GM12878 (cell line): ENCODE results near the gene EBPL.

Source experiments
- HDAC6 ChIP-seq: fragments of 200-600 bp; sonication (generic); IDR thresholded peaks from one replicate; pipeline ENCODE4 v1.8.0; 2017; ENCODE audit warnings: antibody characterized with exemption; ENCODE audit not compliant: unreplicated experiment
- POLR2A ChIP-seq: IDR thresholded peaks from 2 replicates; pipeline ENCODE4 v1.6.1; 2011; ENCODE audit warnings: low read depth, mild to moderate bottlenecking, low read length
- ZNF24 ChIP-seq: fragments of 450-650 bp; IDR thresholded peaks from 2 replicates; pipeline ENCODE4 v1.6.1; 2017; ENCODE audit warnings: antibody characterized with exemption, mild to moderate bottlenecking
- TF ChIP-seq, protein P1 (sequence below): IDR thresholded peaks from 2 replicates; pipeline ENCODE4 v1.6.1; 2011; ENCODE audit warnings: borderline replicate concordance, low read depth, mild to moderate bottlenecking, moderate library complexity, mixed read lengths, low read length; ENCODE audit not compliant: insufficient read depth; ENCODE audit errors: extremely low read length

DNA sequence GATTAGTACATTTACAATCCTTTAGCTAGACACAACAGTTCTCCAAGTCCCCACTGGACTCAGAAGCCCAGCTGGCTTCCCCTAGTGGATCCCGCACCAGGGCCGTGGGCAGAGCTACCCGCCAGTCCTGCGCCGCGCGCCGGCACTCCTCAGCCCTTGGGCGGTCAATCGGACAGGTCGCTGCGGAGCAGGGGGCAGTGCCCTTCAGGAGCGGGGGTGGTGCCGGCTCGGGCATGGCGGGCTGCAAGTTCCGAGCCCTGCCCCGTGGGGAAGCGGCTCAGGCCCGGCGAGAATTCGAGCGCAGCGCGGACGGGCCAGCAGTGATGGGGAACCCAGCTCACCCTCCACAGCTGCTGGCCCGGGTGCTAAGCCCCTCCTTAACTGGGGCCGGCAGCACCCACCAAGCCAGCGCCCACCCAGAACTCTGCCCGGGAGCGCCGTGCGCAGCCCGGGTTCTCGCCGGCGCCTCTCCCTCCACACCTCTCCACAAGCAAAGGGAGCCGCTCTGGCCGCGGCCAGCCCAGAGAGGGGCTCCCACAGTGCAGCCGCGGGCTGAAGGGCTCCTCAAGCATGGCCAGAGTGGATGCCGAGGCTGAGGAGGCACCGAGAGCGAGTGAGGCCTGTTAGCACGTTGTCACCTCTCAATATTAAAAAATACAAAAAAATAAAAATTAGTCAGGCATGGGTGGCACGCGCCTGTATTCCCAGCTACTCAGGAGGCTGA, 12.9 kb downstream of the EBPL start:
- TF ChIP-seq POLR2A: no peak
- no peak for TF ChIP-seq HDAC6
- no peak for TF ChIP-seq ZNF24
- TF ChIP-seq, protein P1, sequence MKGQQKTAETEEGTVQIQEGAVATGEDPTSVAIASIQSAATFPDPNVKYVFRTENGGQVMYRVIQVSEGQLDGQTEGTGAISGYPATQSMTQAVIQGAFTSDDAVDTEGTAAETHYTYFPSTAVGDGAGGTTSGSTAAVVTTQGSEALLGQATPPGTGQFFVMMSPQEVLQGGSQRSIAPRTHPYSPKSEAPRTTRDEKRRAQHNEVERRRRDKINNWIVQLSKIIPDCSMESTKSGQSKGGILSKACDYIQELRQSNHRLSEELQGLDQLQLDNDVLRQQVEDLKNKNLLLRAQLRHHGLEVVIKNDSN: no peak
